HuH-7.5 (cell line): ENCODE data around the gene DUSP9.

Source experiments
- DNase-seq: peaks from one replicate; pipeline ENCODE4 v3.0.0; 2011; ENCODE audit warnings: low spot score

Gene DUSP9

GRCh38 chrX:153622661-153623309 lies 24.2 kb upstream of the DUSP9 start:
- peak; percentile 66 for DNase-seq

GRCh38 chrX:153623310-153624029 lies 23.5 kb upstream of the DUSP9 start:
- DNase-seq = no peak

- no peak for DNase-seq
Observed at GRCh38 chrX:153624196-153625091, 22.6 kb upstream of the DUSP9 start.

GRCh38 chrX:153625271-153626024 lies 21.6 kb upstream of the DUSP9 start:
- DNase-seq = no peak

GRCh38 chrX:153626025-153626633 lies 20.9 kb upstream of the DUSP9 start:
- DNase-seq = no peak

- DNase-seq = no peak
Observed at GRCh38 chrX:153626863-153627674, 19.9 kb upstream of the DUSP9 start.

GRCh38 chrX:153627675-153628111 lies 19.3 kb upstream of the DUSP9 start:
- DNase-seq = no peak

GRCh38 chrX:153628129-153628528 lies 18.9 kb upstream of the DUSP9 start:
- DNase-seq = no peak

GRCh38 chrX:153628665-153629064 lies 18.3 kb upstream of the DUSP9 start:
- no peak for DNase-seq

- DNase-seq = no peak
Observed at GRCh38 chrX:153631346-153631745, 15.7 kb upstream of the DUSP9 start.

GRCh38 chrX:153631907-153632594 lies 15.0 kb upstream of the DUSP9 start:
- no peak for DNase-seq

- no peak for DNase-seq
Observed at GRCh38 chrX:153632595-153632946, 14.4 kb upstream of the DUSP9 start.

GRCh38 chrX:153633048-153633447 lies 14.0 kb upstream of the DUSP9 start:
- DNase-seq = no peak

GRCh38 chrX:153633607-153634180 lies 13.3 kb upstream of the DUSP9 start:
- DNase-seq = no peak

- no peak for DNase-seq
Observed at GRCh38 chrX:153634236-153634635, 12.8 kb upstream of the DUSP9 start.

- no peak for DNase-seq
Observed at GRCh38 chrX:153634832-153635231, 12.2 kb upstream of the DUSP9 start.

GRCh38 chrX:153635388-153635787 lies 11.6 kb upstream of the DUSP9 start:
- DNase-seq = no peak

- peak; percentile 66 for DNase-seq
Observed at GRCh38 chrX:153635788-153636668, 11.0 kb upstream of the DUSP9 start.

GRCh38 chrX:153636716-153637115 lies 10.3 kb upstream of the DUSP9 start:
- DNase-seq = no peak
